Peyer's patch (tissue), 4 donors: Measurements from ENCODE around the gene EIF6.

Experiments
- POLR2A ChIP-seq, 2 donors: fragments of 450-650 bp; IDR thresholded peaks; one replicate each; pipeline ENCODE4 v1.5.1; 2017; ENCODE audit warnings: antibody characterized with exemption in 2 of 2, mild to moderate bottlenecking in 2 of 2, moderate library complexity in 2 of 2
- TF ChIP-seq, protein P1 (sequence below), 6 experiments: fragments of 450-650 bp in 4 of 6; fragments of 200-600 bp in 2 of 6; sonication (generic) in 1 of 6; IDR thresholded peaks; one replicate each; pipeline ENCODE4 v1.5.1; 2017 to 2019; ENCODE audit warnings: antibody characterized with exemption in 6 of 6, mild to moderate bottlenecking in 3 of 6, moderate library complexity in 1 of 6

DNA sequence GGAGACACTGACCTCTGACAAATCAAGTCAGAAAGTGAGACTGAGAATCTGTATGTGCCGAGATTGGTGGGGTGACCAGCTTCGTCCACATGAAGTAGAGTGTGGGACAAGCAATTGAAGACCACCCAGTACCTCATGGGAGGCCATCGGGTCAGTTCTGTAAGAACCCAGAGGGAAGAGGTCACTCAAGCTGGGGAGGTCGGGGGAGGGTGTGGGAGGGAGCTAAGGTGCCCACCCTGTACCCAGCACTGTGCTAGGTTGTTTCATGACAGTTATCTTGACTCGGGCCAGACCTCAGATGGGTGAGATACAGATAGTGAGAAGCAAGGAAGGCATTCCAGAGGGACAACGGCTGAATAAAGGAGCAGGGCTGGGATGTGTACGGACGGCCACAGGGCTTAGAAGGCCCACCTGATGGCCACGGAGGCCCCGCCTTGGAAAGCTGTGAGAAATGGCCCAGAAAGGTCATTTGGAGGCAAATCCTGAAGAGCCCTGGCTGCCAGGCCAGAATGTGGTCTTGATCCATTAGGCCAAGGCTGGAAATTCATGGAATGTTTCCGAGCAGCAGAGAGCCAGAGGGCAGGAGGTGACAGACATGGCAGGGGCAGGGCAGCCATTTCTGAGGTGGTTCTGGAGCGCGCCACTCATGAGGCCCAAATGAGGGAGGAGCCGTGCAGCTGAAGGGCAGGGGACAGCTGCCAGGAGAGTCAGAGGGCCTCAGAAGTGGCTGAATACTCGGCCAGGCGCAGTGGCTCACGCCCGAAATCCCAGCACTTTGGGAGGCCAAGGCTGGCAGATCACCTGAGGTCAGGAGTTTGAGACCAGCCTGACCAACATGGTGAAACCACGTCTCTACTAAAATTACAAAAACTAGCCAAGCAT is 14.3 kb downstream of the EIF6 start:
- TF ChIP-seq, protein P1, sequence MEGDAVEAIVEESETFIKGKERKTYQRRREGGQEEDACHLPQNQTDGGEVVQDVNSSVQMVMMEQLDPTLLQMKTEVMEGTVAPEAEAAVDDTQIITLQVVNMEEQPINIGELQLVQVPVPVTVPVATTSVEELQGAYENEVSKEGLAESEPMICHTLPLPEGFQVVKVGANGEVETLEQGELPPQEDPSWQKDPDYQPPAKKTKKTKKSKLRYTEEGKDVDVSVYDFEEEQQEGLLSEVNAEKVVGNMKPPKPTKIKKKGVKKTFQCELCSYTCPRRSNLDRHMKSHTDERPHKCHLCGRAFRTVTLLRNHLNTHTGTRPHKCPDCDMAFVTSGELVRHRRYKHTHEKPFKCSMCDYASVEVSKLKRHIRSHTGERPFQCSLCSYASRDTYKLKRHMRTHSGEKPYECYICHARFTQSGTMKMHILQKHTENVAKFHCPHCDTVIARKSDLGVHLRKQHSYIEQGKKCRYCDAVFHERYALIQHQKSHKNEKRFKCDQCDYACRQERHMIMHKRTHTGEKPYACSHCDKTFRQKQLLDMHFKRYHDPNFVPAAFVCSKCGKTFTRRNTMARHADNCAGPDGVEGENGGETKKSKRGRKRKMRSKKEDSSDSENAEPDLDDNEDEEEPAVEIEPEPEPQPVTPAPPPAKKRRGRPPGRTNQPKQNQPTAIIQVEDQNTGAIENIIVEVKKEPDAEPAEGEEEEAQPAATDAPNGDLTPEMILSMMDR (IDR thresholded peaks at IDR 0.05), result no peak
- TF ChIP-seq POLR2A (IDR thresholded peaks at IDR 0.05), result no peak
